Subcutaneous adipose tissue (tissue), 4 donors: ENCODE measurements around the gene PARP8. TPM values are rescaled to one million over a fixed set of nuclear protein-coding genes. Genes with fewer than 3 reads are reported as not detected.

ENCODE experiments used
- CTCF ChIP-seq: fragments of 450-650 bp; IDR thresholded peaks from one replicate; pipeline ENCODE4 v1.5.1; 2016; ENCODE audit warnings: low read depth, mild to moderate bottlenecking, control low read depth, antibody characterized with exemption, moderate library complexity
- total RNA-seq, 4 donors: library from RNA; depleted of rRNA; stranded (reverse); fragments of >200 nt; gene quantifications; one replicate each; pipeline ENCODE4 v1.1.0, GENCODE V29; 2016

PARP8 gene
- total RNA-seq, 4 donors from 2014 or later: 9.4 to 39.3 (median 28.6) TPM

- TF ChIP-seq CTCF: no peak
Measured at GRCh38 chr5:50725800-50726474, 59.5 kb downstream of the PARP8 start.

- no peak for TF ChIP-seq CTCF
Measured at GRCh38 chr5:50726475-50727148, 60.2 kb downstream of the PARP8 start.

GRCh38 chr5:50727149-50727496, 60.7 kb downstream of the PARP8 start:
- no peak for TF ChIP-seq CTCF

GRCh38 chr5:50727845-50728244, 61.4 kb downstream of the PARP8 start:
- TF ChIP-seq CTCF: no peak

GRCh38 chr5:50730336-50730735, 63.9 kb downstream of the PARP8 start:
- no peak for TF ChIP-seq CTCF

GRCh38 chr5:50730841-50731240, 64.4 kb downstream of the PARP8 start:
- TF ChIP-seq CTCF: no peak

- no peak for TF ChIP-seq CTCF
Measured at GRCh38 chr5:50733741-50734140, 67.3 kb downstream of the PARP8 start.
